ENCODE results near the gene SNAP91. TPM values are rescaled to one million over a fixed set of nuclear protein-coding genes. Genes with fewer than 3 reads are reported as not detected.

SNAP91 gene
- total RNA-seq, 1 donor from 2014 or later: 0.27 TPM

GRCh38 chr6:83505356-83505755 is 203.5 kb downstream of the SNAP91 start:
- no peaks in the 10 kb centered on the region for H3K4me1 Mint-ChIP-seq (ENCODE audit: low read depth, unreplicated experiment)
- DNase-seq (ENCODE audit: low read depth) (no peak), FAIRE-seq (no peak)
- Histone ChIP-seq H3K36me3 (ENCODE audit: insufficient read depth, low read length) (no peaks in the 10 kb centered on the region), H3K4me1 (ENCODE audit: insufficient read depth, low read length) (no peaks in the 10 kb centered on the region), H2AFZ (ENCODE audit: low read depth, low read length) (no peak overlapping the region), H3K9ac (ENCODE audit: low read length) (no peak overlapping the region), H4K20me1 (ENCODE audit: insufficient read depth, low read length) (no peaks in the 10 kb centered on the region), H3K27ac (ENCODE audit: low read depth, low read length) (no peak overlapping the region), H3K4me2 (ENCODE audit: low read length) (no peak overlapping the region), H3K79me2 (ENCODE audit: insufficient read depth, low read length) (no peaks in the 10 kb centered on the region), H3K4me3 (ENCODE audit: insufficient read depth, low read depth, low read length) (no peak overlapping the region), H3K27me3 (ENCODE audit: insufficient read depth, low read length) (no peaks in the 10 kb centered on the region), H3K9me3 (ENCODE audit: insufficient read depth, low read depth, low read length) (no peaks in the 10 kb centered on the region)
- H3K27me3 Mint-ChIP-seq (ENCODE audit: low read depth, unreplicated experiment): no peaks in the 10 kb centered on the region
- no peaks in the 10 kb centered on the region for H3K36me3 Mint-ChIP-seq (ENCODE audit: low read depth, unreplicated experiment)
- TF ChIP-seq EZH2 (IDR thresholded peaks at IDR 0.05; ENCODE audit: insufficient read depth, low read length) (no peak), CTCF (IDR thresholded peaks at IDR 0.05; ENCODE audit: insufficient read depth, low read depth, low read length) (no peak)
- no peaks in the 10 kb centered on the region for H3K9me3 Mint-ChIP-seq (ENCODE audit: unreplicated experiment)
- H3K4me3 Mint-ChIP-seq (ENCODE audit: unreplicated experiment): no peak overlapping the region
- H3K27ac Mint-ChIP-seq (ENCODE audit: unreplicated experiment): no peak overlapping the region

Other genes starting within 250 kb of the SNAP91 start
- 3.7 and 3.9 TPM in 2 replicates for gene PRSS35, start 196.6 kb downstream of the SNAP91 start, total RNA-seq
- not detected in 2 replicates for gene RIPPLY2, start 144.3 kb upstream of the SNAP91 start, total RNA-seq
- gene CYB5R4, start 150.6 kb upstream of the SNAP91 start, total RNA-seq: 13.6 and 14.0 TPM in 2 replicates